NCI-H2196 treated with DMSO at 0.1 percent for 48 hours (cell line): Measurements from ENCODE around the gene CD300LB.
"Not testable (repeated sequence)": the region's sequence is repeated elsewhere in the genome, so short reads cannot be mapped to it uniquely, and the experiment has no call there.

Experiments
- DNase-seq: peaks from one replicate; lab custom pipeline; 2025; ENCODE audit not compliant: unreplicated experiment; lab: John Stamatoyannopoulos, UW

Gene CD300LB

GRCh38 chr17:74531231-74531761, at the start of gene CD300LB:
CD300LB (minus strand) TSS chr17:74531475; CDS start chr17:74531350, 125 bp downstream.
- DNase-seq, result no peak

GRCh38 chr17:74579900-74580299, 48.6 kb upstream of the CD300LB start:
- no peak for DNase-seq

GRCh38 chr17:74578979-74579378, 47.7 kb upstream of the CD300LB start:
- no peak for DNase-seq

- no peak for DNase-seq
These were observed 43.3 kb upstream of the CD300LB start for GRCh38 chr17:74574489-74575142.

- not testable (repeated sequence) for DNase-seq
These were observed 42.4 kb upstream of the CD300LB start for GRCh38 chr17:74573635-74574034.

GRCh38 chr17:74573169-74573568, 41.9 kb upstream of the CD300LB start:
- no peak for DNase-seq

- no peak for DNase-seq
These were observed 40.5 kb upstream of the CD300LB start for GRCh38 chr17:74571621-74572270.

GRCh38 chr17:74569020-74570003, 38.0 kb upstream of the CD300LB start:
- no peak for DNase-seq

GRCh38 chr17:74568106-74568873, 37.0 kb upstream of the CD300LB start:
- no peak for DNase-seq

GRCh38 chr17:74567397-74567796, 36.1 kb upstream of the CD300LB start, which contains the start of gene CD300H:
CD300H (minus strand) TSS chr17:74567509.
- DNase-seq, result no peak

GRCh38 chr17:74566132-74566753, 35.0 kb upstream of the CD300LB start:
- no peak for DNase-seq

- no peak for DNase-seq
These were observed 33.9 kb upstream of the CD300LB start for GRCh38 chr17:74565126-74565525.

- DNase-seq, result no peak
These were observed 32.1 kb upstream of the CD300LB start for GRCh38 chr17:74563358-74563757.

GRCh38 chr17:74561586-74561985, 30.3 kb upstream of the CD300LB start:
- no peak for DNase-seq

GRCh38 chr17:74558882-74559519, 27.7 kb upstream of the CD300LB start:
- DNase-seq, result no peak

- not testable (repeated sequence) for DNase-seq
These were observed 27.1 kb upstream of the CD300LB start for GRCh38 chr17:74558402-74558801.

GRCh38 chr17:74555427-74555940, 24.2 kb upstream of the CD300LB start:
- DNase-seq, result no peak

- DNase-seq, result no peak
These were observed 23.6 kb upstream of the CD300LB start for GRCh38 chr17:74554909-74555308.

GRCh38 chr17:74552037-74552436, 20.8 kb upstream of the CD300LB start:
- DNase-seq, result no peak
